GM21717 (cell line): ENCODE data around the gene GHR.
"Not testable (repeated sequence)": the region's sequence is repeated elsewhere in the genome, so short reads cannot be mapped to it uniquely, and the experiment has no call there.

Experiments used
- ATAC-seq: cut with Tn5 transposase; IDR thresholded peaks from one replicate; pipeline ENCODE4 v1.9.1; 2021; ENCODE audit warnings: mild to moderate bottlenecking, moderate library complexity; ENCODE audit not compliant: unreplicated experiment

The GHR gene

GRCh38 chr5:42689391-42689790, 266.2 kb downstream of the GHR start:
- ATAC-seq = no peak

GRCh38 chr5:42691413-42691937, 268.2 kb downstream of the GHR start:
- ATAC-seq = no peak

GRCh38 chr5:42701351-42702059, 278.3 kb downstream of the GHR start:
- no peak for ATAC-seq

GRCh38 chr5:42703238-42703637, 280.0 kb downstream of the GHR start:
- no peak for ATAC-seq

- no peak for ATAC-seq
Observed at GRCh38 chr5:42715785-42716184, 292.5 kb downstream of the GHR start.

GRCh38 chr5:42718591-42718990, 295.4 kb downstream of the GHR start:
- peak; percentile 93 for ATAC-seq

- ATAC-seq = peak; percentile 9
Observed at GRCh38 chr5:42719034-42719433, 295.8 kb downstream of the GHR start.

- ATAC-seq = no peak
Observed at GRCh38 chr5:42720251-42720650, 297.0 kb downstream of the GHR start.

- ATAC-seq = no peak
Observed at GRCh38 chr5:42721484-42721883, 298.2 kb downstream of the GHR start.

GRCh38 chr5:42734531-42735058, 311.4 kb downstream of the GHR start:
- ATAC-seq = not testable (repeated sequence)

GRCh38 chr5:42740920-42741319, 317.7 kb downstream of the GHR start:
- ATAC-seq = no peak

- no peak for ATAC-seq
Observed at GRCh38 chr5:42745426-42745825, 322.2 kb downstream of the GHR start.

GRCh38 chr5:42745856-42746255, 322.6 kb downstream of the GHR start:
- no peak for ATAC-seq

- ATAC-seq = no peak
Observed at GRCh38 chr5:42749020-42749419, 325.8 kb downstream of the GHR start.

- ATAC-seq = no peak
Observed at GRCh38 chr5:42750507-42750906, 327.3 kb downstream of the GHR start.

GRCh38 chr5:42751044-42751443, 327.8 kb downstream of the GHR start:
- ATAC-seq = no peak

GRCh38 chr5:42753099-42753498, 329.9 kb downstream of the GHR start:
- no peak for ATAC-seq

- no peak for ATAC-seq
Observed at GRCh38 chr5:42756606-42757601, 333.7 kb downstream of the GHR start, which contains the start of gene CCDC152. Gene CCDC152, plus strand, starts transcription at chr5:42756818. Its CDS starts 2,304 bp downstream, at chr5:42759122.

- no peak for ATAC-seq
Observed at GRCh38 chr5:42759456-42759855, 336.2 kb downstream of the GHR start.

GRCh38 chr5:42760426-42760825, 337.2 kb downstream of the GHR start:
- no peak for ATAC-seq

GRCh38 chr5:42761791-42762190, 338.6 kb downstream of the GHR start:
- ATAC-seq = no peak
